Peyer's patch (tissue), 4 donors: ENCODE data around the gene GAK. TPM values are rescaled to one million over a fixed set of nuclear protein-coding genes. Genes with fewer than 3 reads are reported as not detected.

ENCODE experiments used
- DNase-seq, 3 donors: peaks; one replicate each; pipeline ENCODE4 v3.0.0-alpha.2; 2017 to 2019
- H3K27ac ChIP-seq, 4 donors: fragments of 200-600 bp; sonication (generic); one replicate each; pipeline ENCODE4 v1.5.1; 2016 to 2019
- H3K27me3 ChIP-seq, 2 donors: fragments of 200-600 bp; sonication (generic); one replicate each; pipeline ENCODE4 v1.5.1; 2019
- H3K36me3 ChIP-seq, 3 donors: fragments of 200-600 bp; sonication (generic); one replicate each; pipeline ENCODE4 v1.5.1; 2016 to 2019
- H3K4me1 ChIP-seq, 4 donors: fragments of 200-600 bp; sonication (generic); one replicate each; pipeline ENCODE4 v1.5.1; 2016 to 2019
- H3K4me3 ChIP-seq, 4 donors: fragments of 200-600 bp; sonication (generic); 1 replicate in 3 of 4; 2 replicates in 1 of 4; pipeline ENCODE4 v1.5.1; 2016 to 2019; ENCODE audit warnings: mild to moderate bottlenecking in 1 of 4
- H3K9me3 ChIP-seq, 4 donors: fragments of 200-600 bp; sonication (generic); one replicate each; pipeline ENCODE4 v1.5.1; 2016 to 2019; ENCODE audit warnings: mild to moderate bottlenecking in 1 of 4
- CTCF ChIP-seq, 6 experiments: fragments of 450-650 bp in 4 of 6; fragments of 200-600 bp in 2 of 6; sonication (generic) in 1 of 6; IDR thresholded peaks; one replicate each; pipeline ENCODE4 v1.5.1; 2017 to 2019; ENCODE audit warnings: antibody characterized with exemption in 6 of 6, mild to moderate bottlenecking in 3 of 6, moderate library complexity in 1 of 6
- POLR2A ChIP-seq, 2 donors: fragments of 450-650 bp; IDR thresholded peaks; one replicate each; pipeline ENCODE4 v1.5.1; 2017; ENCODE audit warnings: antibody characterized with exemption in 2 of 2, mild to moderate bottlenecking in 2 of 2, moderate library complexity in 2 of 2
- total RNA-seq, 4 donors: library from RNA; depleted of rRNA; stranded (reverse); fragments of >200 nt; gene quantifications; one replicate each; pipeline ENCODE4 v1.1.0, GENCODE V29; 2016

The GAK gene
- total RNA-seq, 4 donors from 2014 or later, result 248 to 362 (median 351) TPM

DNA sequence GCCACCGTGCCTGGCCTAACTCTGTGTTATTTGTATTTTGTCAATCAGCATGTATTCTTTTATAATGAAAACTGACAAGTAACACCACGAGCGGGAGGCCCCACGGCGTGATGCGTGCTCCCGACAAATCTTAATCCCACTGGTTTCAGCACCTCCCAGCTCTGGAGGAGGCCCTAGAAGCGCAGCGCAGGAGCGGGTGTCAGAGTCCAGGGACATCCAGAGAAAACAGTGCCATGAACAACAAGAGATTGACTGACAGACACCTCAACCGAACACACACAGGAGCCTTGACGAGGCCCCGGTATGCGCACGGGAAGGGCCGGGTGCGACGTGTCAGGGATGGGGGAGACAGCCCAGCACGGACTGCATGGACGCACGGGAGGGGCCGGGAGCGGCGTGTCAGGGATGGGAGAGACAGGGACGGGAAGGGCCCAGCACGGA is 23.0 kb downstream of the GAK start:
- Histone ChIP-seq H3K9me3 (peaks cover 0 to 4% (median 0%) of the 10 kb centered on the region in 4 donors), H3K27me3 (no peaks in the 10 kb centered on the region), H3K4me3 (no peak overlapping the region), H3K36me3 (peaks cover 0 to 70% (median 0%) of the 10 kb centered on the region in 3 donors), H3K27ac (no peak overlapping the region), H3K4me1 (peaks cover 0 to 7% (median 0%) of the 10 kb centered on the region in 4 donors)
- TF ChIP-seq POLR2A (IDR thresholded peaks at IDR 0.05), result no peak
- no peak for TF ChIP-seq CTCF (IDR thresholded peaks at IDR 0.05)
- DNase-seq, result no peak

DNA sequence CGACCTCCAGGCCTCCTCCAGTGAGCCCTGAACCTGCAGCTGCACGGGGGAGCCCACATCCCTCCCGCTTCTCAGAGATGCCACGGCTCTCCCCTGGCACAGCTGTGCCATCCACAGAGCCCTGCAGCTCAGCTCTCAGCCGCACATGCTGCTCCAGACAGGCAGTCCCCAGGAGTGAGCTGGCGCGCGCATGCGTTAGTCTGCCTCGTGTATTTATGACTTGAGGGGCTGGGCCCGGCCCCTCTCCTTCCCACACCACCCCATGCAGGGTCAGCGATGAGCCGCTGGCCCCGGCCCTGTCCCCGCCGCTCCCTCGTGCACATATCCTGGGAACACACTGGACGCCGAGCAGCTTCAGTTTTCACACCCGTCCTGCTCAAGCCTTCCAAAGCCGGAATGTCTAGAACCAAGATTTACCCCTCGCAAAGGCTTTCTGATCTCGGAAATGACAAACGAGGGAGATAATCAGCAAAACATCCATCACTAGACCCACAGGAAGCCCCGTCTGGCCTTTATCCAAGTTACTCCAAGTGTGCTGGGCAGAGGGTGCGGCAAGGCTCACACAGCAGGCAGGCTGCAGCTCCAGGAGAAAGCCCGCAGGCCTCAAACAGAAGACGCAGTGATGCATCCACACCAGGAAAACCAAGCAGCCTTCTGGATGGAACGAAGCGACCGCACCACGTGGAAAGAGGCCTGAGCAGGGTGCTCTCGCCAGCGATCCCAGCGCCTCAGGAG is 24.3 kb downstream of the GAK start:
- H3K9me3 ChIP-seq, result peaks cover 0 to 4% (median 0%) of the 10 kb centered on the region in 4 donors
- no peak overlapping the region for H3K27ac ChIP-seq
- TF ChIP-seq CTCF (IDR thresholded peaks at IDR 0.05) (no peak), POLR2A (IDR thresholded peaks at IDR 0.05) (no peak)
- no peaks in the 10 kb centered on the region for H3K27me3 ChIP-seq
- no peak overlapping the region for H3K4me3 ChIP-seq
- peaks cover 0 to 77% (median 0%) of the 10 kb centered on the region in 3 donors for H3K36me3 ChIP-seq
- DNase-seq, result no peak
- peaks cover 0 to 7% (median 0%) of the 10 kb centered on the region in 4 donors for H3K4me1 ChIP-seq

DNA sequence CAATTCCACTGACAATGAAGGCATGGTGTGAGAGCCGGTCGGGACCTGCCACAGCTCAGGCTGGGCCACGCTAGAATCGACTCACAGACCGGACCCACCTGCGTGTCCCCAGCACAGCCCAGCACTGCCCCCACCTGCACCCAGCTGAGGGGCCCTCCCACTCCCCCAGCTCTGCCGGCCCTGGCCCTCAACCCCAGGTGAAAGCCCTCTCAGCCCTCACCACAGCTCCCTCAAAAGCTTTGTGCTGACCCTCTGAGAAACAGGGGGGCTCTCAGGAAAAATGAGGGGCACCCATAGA is 25.1 kb downstream of the GAK start:
- Histone ChIP-seq H3K4me3 (no peak overlapping the region), H3K36me3 (peaks cover 0 to 77% (median 0%) of the 10 kb centered on the region in 3 donors), H3K27me3 (no peaks in the 10 kb centered on the region), H3K27ac (no peak overlapping the region), H3K4me1 (peaks cover 0 to 3% (median 0%) of the 10 kb centered on the region in 4 donors), H3K9me3 (peaks cover 0 to 4% (median 0%) of the 10 kb centered on the region in 4 donors)
- no peak for TF ChIP-seq POLR2A (IDR thresholded peaks at IDR 0.05)
- no peak for TF ChIP-seq CTCF (IDR thresholded peaks at IDR 0.05)
- DNase-seq, result no peak

DNA sequence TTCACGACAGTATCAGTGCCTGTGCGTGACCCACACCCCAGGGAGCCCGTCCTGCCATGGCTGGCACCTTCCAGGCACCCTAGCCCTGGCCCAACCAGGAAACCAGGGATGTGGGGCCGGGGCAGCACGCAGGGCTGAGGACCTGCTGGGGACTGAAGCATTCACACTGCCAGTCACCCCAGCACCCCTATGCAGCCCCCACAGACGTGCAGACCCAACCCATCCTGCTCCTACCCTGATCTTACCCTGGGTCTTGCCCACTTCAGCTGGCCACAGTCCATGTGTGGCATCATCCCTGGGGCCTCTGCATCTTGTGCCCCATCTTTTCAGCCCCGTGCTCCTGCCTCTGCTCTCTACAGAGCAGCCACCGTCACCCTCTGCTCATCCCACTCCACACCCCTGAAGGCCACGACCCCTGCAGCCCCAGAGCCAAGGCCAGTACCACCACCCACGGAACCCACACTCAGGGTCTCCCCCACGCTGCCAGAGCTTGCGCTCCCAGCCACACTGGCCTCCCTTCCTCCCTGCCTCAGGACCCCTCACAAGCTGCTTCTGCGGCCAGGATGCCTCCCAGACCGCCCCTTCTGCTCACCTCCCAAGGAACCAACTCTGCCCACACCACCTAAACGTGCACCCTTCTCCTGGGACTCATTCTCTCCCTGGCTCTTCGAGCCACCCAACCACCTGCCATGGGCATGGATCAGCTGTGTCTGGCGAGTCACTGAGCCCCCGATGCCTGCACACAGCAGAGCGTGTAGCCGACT is 25.6 kb downstream of the GAK start:
- Histone ChIP-seq H3K27me3 (no peaks in the 10 kb centered on the region), H3K36me3 (peaks cover 0 to 76% (median 0%) of the 10 kb centered on the region in 3 donors), H3K9me3 (peaks cover 0 to 4% (median 0%) of the 10 kb centered on the region in 4 donors), H3K27ac (no peak overlapping the region), H3K4me1 (no peaks in the 10 kb centered on the region), H3K4me3 (no peak overlapping the region)
- no peak for TF ChIP-seq CTCF (IDR thresholded peaks at IDR 0.05)
- TF ChIP-seq POLR2A (IDR thresholded peaks at IDR 0.05), result no peak
- no peak for DNase-seq

GRCh38 chr4:905485-906338 is 26.4 kb downstream of the GAK start:
- H3K4me3 ChIP-seq, result no peak overlapping the region
- H3K9me3 ChIP-seq, result peaks cover 0 to 4% (median 0%) of the 10 kb centered on the region in 4 donors
- peaks cover 0 to 76% (median 0%) of the 10 kb centered on the region in 3 donors for H3K36me3 ChIP-seq
- no peak overlapping the region for H3K27ac ChIP-seq
- DNase-seq, result no peak
- H3K27me3 ChIP-seq, result no peaks in the 10 kb centered on the region
- H3K4me1 ChIP-seq, result no peaks in the 10 kb centered on the region
- no peak for TF ChIP-seq POLR2A (IDR thresholded peaks at IDR 0.05)
- no peak for TF ChIP-seq CTCF (IDR thresholded peaks at IDR 0.05)
